Endothelial cell of umbilical vein (primary cell): ENCODE measurements around the gene DLAT.
"Not testable (repeated sequence)": the region's sequence is repeated elsewhere in the genome, so short reads cannot be mapped to it uniquely, and the experiment has no call there.

Experiments used
- CTCF ChIP-seq, 2 donors: IDR thresholded peaks; 1 replicate in 1 of 2; 2 replicates in 1 of 2; pipeline ENCODE4 v1.5.1; 2011; ENCODE audit warnings: low read length in 2 of 2, mild to moderate bottlenecking in 2 of 2, moderate library complexity in 2 of 2, control low read depth in 1 of 2, inconsistent platforms in 1 of 2, low read depth in 1 of 2; ENCODE audit not compliant: insufficient read depth in 1 of 2; ENCODE audit errors: extremely low read depth in 1 of 2
- FOS ChIP-seq: IDR thresholded peaks from 2 replicates; pipeline ENCODE4 v1.6.1; 2011; ENCODE audit warnings: mild to moderate bottlenecking, low read length, moderate library complexity, borderline replicate concordance; ENCODE audit not compliant: insufficient read depth
- MAX ChIP-seq: IDR thresholded peaks from 2 replicates; pipeline ENCODE4 v1.6.1; 2011; ENCODE audit not compliant: insufficient read depth, insufficient read length
- POLR2A ChIP-seq: IDR thresholded peaks from 2 replicates; pipeline ENCODE4 v1.6.1; 2012; ENCODE audit warnings: low read depth, mild to moderate bottlenecking, control low read depth, low read length

GRCh38 chr11:112046647-112047046 is 21.4 kb downstream of the DLAT start:
- TF ChIP-seq CTCF (IDR thresholded peaks at IDR 0.05; ENCODE audit: extremely low read depth in 1 of 2, insufficient read depth in 1 of 2, low read depth in 1 of 2, low read length in 2 of 2); FOS; MAX; POLR2A: not testable (repeated sequence)
